Measurements from ENCODE around the gene PIEZO2. TPM values are rescaled to one million over a fixed set of nuclear protein-coding genes. Genes with fewer than 3 reads are reported as not detected.

The PIEZO2 gene
- total and polyA plus RNA-seq, 2 of the 8 experiments (the other 6 are each of a cell fraction or from before 2014, with no cell fraction given), result 4.7 to 16.5 TPM

DNA sequence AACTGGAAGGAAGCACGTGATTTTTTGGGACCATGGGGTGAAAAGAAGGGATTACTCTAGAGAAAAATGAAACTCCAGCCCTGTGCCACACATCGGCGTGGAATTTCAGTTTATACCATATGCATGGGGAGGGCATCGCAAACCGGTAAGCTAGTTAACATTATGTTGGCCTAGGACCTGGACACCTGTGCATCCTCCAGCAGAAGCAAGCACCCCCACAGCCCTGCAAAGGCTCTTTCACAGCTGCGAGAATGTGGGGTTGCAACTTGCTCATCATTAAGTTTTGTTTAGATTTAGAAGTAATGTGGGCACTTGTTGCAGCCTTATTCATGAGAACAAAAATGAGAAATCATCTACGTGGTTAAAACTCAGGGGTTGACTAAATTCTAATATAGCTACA is 299.2 kb downstream of the PIEZO2 start:
- Histone ChIP-seq H3K56ac (replicated peaks; ENCODE audit: insufficient read length, low read depth, low read length) (no peak overlapping the region), H3K9ac (replicated peaks in 1 of 4; ENCODE audit: extremely low read depth in 1 of 4, low read depth in 3 of 4, low read length in 3 of 4) (no peak overlapping the region), H3K27me3 (replicated peaks in 1 of 4; ENCODE audit: control insufficient read depth in 3 of 4, extremely low read depth in 1 of 4, insufficient read depth in 3 of 4, low read length in 3 of 4) (no peaks in the 10 kb centered on the region), H3K4me1 (replicated peaks in 1 of 4; ENCODE audit: control insufficient read depth in 3 of 4, insufficient read depth in 4 of 4, low read length in 3 of 4) (peaks cover 0 to 7% (median 3%) of the 10 kb centered on the region in 4 experiments; a peak in 4 of 7 replicates), H3K9me3 (ENCODE audit: insufficient read depth in 2 of 2, low read depth in 1 of 2, low read length in 1 of 2) (no peaks in the 10 kb centered on the region), H2BK5ac (ENCODE audit: low read depth, low read length) (no peak overlapping the region), H2BK12ac (ENCODE audit: low read depth, low read length) (no peak overlapping the region), H3K14ac (ENCODE audit: insufficient read length) (no peak overlapping the region), H4K20me1 (replicated peaks in 1 of 2; ENCODE audit: control insufficient read depth in 1 of 2, insufficient read depth in 2 of 2, low read length in 2 of 2) (no peaks in the 10 kb centered on the region), H2AK5ac (ENCODE audit: low read depth, low read length) (no peak overlapping the region), H3K4me3 (ENCODE audit: extremely low read depth in 1 of 4, insufficient read depth in 2 of 4, low read depth in 3 of 4, low read length in 4 of 4) (no peak overlapping the region), H2BK20ac (ENCODE audit: low read length) (no peak overlapping the region), H3K4me2 (ENCODE audit: insufficient read depth in 1 of 2, low read depth in 2 of 2, low read length in 2 of 2) (no peak overlapping the region), H4K5ac (ENCODE audit: insufficient read length, low read depth, low read length) (no peak overlapping the region), H3K4ac (replicated peaks; ENCODE audit: insufficient read length, low read depth, low read length) (no peak overlapping the region), H4K8ac (ENCODE audit: extremely low read depth, insufficient read depth, low read length) (no peak overlapping the region), H3K79me1 (ENCODE audit: low read depth, low read length) (no peaks in the 10 kb centered on the region), H2BK15ac (ENCODE audit: low read length) (no peak overlapping the region), H2AFZ (ENCODE audit: low read length) (no peak overlapping the region), H3K23me2 (ENCODE audit: low read depth, low read length) (no peaks in the 10 kb centered on the region), H2BK120ac (replicated peaks; ENCODE audit: low read depth, low read length) (no peak overlapping the region), H3K27ac (ENCODE audit: low read depth, low read length) (no peak overlapping the region), H3K36me3 (ENCODE audit: control insufficient read depth in 2 of 4, insufficient read depth in 4 of 4, low read length in 3 of 4) (no peaks in the 10 kb centered on the region), H4K91ac (replicated peaks; ENCODE audit: insufficient read length, low read length) (no peak overlapping the region), H3K23ac (ENCODE audit: insufficient read length) (no peak overlapping the region), H3K79me2 (ENCODE audit: control insufficient read depth in 1 of 2, insufficient read depth in 2 of 2, low read length in 2 of 2) (no peaks in the 10 kb centered on the region), H3K18ac (ENCODE audit: extremely low read depth, low read length) (no peak overlapping the region)
- TF ChIP-seq GTF2F1 (IDR thresholded peaks at IDR 0.05; ENCODE audit: borderline replicate concordance, low read depth, low read length), result no peak
- no peak for TF ChIP-seq BCL11A (IDR thresholded peaks at IDR 0.05; ENCODE audit: low read depth in 2 of 2, low read length in 2 of 2)
- TF ChIP-seq RFX5 (IDR thresholded peaks at IDR 0.05; ENCODE audit: borderline replicate concordance, low read depth, low read length), result no peak
- no peak for TF ChIP-seq SUZ12 (IDR thresholded peaks at IDR 0.05; ENCODE audit: low read length)
- no peak for TF ChIP-seq SRF (IDR thresholded peaks at IDR 0.05; ENCODE audit: low read depth, low read length)
- TF ChIP-seq FOSL1 (IDR thresholded peaks at IDR 0.05; ENCODE audit: insufficient read depth, low read depth, low read length), result no peak
- TF ChIP-seq JUND (IDR thresholded peaks at IDR 0.05; ENCODE audit: low read length), result no peak
- TF ChIP-seq ASH2L (IDR thresholded peaks at IDR 0.05; ENCODE audit: low read length), result no peak
- TF ChIP-seq, protein P1, sequence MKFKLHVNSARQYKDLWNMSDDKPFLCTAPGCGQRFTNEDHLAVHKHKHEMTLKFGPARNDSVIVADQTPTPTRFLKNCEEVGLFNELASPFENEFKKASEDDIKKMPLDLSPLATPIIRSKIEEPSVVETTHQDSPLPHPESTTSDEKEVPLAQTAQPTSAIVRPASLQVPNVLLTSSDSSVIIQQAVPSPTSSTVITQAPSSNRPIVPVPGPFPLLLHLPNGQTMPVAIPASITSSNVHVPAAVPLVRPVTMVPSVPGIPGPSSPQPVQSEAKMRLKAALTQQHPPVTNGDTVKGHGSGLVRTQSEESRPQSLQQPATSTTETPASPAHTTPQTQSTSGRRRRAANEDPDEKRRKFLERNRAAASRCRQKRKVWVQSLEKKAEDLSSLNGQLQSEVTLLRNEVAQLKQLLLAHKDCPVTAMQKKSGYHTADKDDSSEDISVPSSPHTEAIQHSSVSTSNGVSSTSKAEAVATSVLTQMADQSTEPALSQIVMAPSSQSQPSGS (IDR thresholded peaks at IDR 0.05; ENCODE audit: low read length), result no peak
- TF ChIP-seq TCF12 (IDR thresholded peaks at IDR 0.05; ENCODE audit: low read depth, low read length), result no peak
- no peak for TF ChIP-seq CHD1 (IDR thresholded peaks at IDR 0.05; ENCODE audit: low read depth, low read length)
- TF ChIP-seq SP2 (IDR thresholded peaks at IDR 0.05; ENCODE audit: low read length), result no peak
- TF ChIP-seq NANOG (IDR thresholded peaks at IDR 0.05; ENCODE audit: insufficient read depth, low read depth, low read length, poor library complexity, severe bottlenecking), result no peak
- FAIRE-seq (no peak), DNase-seq (ENCODE audit: low read depth in 1 of 2, low spot score in 2 of 2) (no peak)
- ChIA-PET CTCF (ENCODE audit: partially characterized antibody) (interaction anchor here (0.7 to 10.2 kb wide), 9 partner anchors 10 to 313 kb away, joined by 3 to 96 read pairs (median 8); partner anchors contain the start of gene PIEZO2), POLR2A (ENCODE audit: partially characterized antibody) (no interaction called here)
- WGBS, 2 experiments (ENCODE audit: extremely low coverage in 1 of 2, insufficient coverage in 1 of 2, insufficient read length in 1 of 2, insufficient replicate concordance in 2 of 2, low coverage in 1 of 2, low lambda C conversion rate in 2 of 2, missing lambda C conversion rate in 1 of 2), result 89% methylated on average over 7 of the region's 7 CpGs; no CpG with 5 or more reads in 1 of the 2 experiments
